ENCODE results near the gene PLG.
"Not testable (repeated sequence)": the region's sequence is repeated elsewhere in the genome, so short reads cannot be mapped to it uniquely, and the experiment has no call there.

The PLG gene

DNA sequence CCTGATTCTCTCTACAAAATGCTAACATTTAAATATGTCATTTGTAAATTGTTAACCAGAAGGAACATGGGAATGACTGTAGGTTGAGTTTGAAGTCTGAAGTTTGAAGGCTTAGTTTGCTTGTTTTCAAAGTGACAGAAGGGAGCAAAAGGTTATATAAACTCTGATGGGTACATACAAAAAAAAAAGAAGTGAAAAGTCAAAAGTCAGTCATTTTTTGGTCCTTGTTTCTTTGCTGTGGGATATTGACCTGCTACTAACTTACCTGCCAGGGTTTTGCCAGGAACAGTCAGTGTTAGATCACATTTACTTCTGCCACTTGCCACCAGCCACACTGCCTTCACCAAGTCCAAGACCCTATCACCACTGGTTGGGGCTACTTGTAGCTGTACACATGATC is 6.9 kb downstream of the PLG start:
- DNase-seq: not testable (repeated sequence)

DNA sequence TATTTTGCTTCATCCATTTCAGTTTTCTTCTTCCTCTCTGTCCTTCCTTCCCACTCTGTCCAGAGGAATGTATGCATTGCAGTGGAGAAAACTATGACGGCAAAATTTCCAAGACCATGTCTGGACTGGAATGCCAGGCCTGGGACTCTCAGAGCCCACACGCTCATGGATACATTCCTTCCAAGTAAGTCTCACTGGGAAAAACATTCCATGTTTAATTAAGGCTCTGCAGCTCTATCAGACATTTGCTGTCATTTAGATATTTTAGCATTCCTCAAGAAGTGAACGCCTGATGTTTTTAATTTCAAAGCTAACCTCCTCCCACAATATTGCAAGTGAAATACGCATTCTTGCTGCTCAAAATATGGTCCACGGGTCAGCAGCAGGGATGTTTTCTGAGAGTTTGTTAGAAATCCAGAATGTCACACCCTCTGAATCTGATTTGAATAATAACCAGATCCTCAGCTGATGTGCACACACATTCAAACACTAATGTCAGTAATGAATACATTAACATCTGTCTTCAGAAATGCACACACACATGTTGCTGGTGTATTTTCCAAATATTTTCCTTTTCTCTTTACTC is 12.8 kb downstream of the PLG start:
- no peak for DNase-seq

DNA sequence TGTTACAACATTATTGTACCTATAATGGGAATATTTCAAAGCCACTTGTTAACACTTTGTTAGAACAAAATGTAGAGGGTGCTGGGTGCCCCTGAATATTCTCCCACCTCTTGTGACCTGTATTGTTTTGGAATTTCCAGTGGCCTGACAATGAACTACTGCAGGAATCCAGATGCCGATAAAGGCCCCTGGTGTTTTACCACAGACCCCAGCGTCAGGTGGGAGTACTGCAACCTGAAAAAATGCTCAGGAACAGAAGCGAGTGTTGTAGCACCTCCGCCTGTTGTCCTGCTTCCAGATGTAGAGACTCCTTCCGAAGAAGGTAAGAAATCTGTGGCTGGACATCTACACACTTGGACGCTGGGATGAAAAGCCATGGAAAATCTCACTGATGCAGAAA is 28.9 kb downstream of the PLG start:
- no peak for DNase-seq

- peak; percentile 63 for DNase-seq
Measured at GRCh38 chr6:160733050-160733646, 31.1 kb downstream of the PLG start.

DNA sequence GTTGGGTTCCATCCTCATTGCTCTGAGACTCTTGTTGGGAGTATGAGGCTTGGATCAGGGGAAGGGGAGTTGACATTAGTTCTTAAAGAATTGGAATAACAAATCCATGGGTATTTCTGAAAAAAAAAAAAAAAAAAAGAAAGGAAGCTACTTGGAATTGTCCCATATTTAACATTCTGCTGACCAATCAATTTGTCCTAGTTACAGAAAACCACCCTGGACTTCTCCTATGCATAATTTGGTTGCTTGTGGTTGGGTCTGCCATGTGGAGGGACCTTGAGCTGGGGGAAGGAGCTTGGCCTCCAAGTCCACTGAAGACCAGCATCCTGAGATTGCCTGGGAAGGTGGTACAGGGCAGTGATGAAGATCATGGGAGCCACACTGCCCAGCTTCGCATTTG is 32.6 kb downstream of the PLG start:
- DNase-seq: no peak

GRCh38 chr6:160735523-160735922 is 33.5 kb downstream of the PLG start:
- DNase-seq: no peak

DNA sequence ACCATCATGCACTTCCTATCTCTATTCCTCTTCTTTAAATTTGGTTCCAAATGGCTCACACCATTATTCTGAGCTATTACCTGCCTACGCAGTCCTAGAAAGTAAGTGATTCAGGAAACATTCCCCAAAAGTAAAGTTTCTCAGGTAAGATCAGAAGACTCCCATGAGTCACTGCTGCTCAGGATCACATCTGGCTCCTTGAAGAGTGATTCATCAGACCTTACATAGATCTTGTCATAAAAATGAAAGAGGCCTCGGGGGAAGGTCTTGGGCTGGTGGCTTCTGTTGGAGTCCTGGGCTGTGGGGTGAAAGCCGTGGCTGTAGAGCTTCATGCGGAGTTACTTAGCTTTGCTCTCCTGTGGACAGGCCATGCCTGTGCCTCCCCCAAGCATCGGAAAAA is 35.9 kb downstream of the PLG start:
- DNase-seq: no peak

DNA sequence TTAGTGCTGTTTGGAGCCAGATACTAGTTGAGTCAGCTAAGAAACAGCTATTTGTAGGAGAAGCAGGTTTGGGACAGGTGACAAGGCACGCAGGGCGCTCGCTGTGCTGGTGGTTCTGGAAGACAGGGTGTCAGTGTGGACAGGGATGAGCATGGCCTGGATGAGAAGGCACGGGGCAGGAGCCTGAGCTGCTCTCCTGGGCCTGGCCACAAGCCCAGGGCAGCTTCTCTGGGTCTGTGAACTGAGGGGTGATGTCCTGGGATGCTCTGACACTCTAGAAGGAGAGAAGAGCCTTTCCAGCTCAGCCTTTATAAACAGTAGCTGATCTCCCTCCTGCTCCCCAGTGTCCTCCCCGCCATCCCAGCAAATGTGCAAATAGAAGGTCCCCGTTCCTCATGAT is 37.9 kb downstream of the PLG start:
- no peak for DNase-seq

GRCh38 chr6:160741012-160741411 is 39.0 kb downstream of the PLG start:
- DNase-seq: not testable (repeated sequence)

GRCh38 chr6:160742090-160742489 is 40.0 kb downstream of the PLG start:
- no peak for DNase-seq

DNA sequence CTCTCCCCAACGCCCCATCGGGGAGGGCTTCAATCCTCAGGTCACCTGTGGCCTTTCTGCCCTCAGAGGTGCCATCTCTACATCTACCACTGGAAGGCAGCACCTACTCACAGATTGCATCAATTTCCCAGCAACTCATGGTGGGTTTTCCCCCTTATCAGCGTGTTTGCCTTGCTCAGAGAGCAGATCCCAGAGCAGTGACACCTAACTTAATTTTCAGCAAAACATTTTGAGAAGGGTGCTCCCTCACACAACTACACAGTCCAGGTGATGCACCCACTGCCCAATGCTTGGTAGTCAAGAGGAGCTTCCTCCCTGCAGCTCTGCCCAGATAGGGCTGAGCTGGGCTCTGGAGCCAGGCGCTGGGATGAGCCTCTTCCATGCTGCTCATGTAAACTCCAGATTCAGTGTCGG is 48.2 kb downstream of the PLG start:
- DNase-seq: peak; percentile 19

- not testable (repeated sequence) for DNase-seq
Measured at GRCh38 chr6:160753211-160753610, 51.2 kb downstream of the PLG start.

DNA sequence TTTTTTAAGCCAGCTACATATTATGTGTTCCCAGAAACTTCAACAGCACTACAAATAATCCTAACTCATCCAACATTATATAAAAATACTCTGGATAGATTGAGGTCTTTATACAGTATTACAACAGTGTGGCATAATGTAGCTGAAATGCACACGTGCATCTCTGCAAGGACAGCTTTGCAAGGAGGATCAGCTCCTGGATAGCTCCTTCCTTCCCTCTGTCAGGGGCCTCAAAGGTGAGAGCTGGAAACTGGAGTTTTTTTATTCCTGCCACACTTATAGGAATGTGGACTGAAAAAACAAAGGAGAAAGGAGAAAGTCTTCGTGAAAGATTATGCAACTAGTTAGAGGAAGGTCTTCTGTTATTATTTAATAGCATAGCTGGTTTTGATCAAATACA is 53.1 kb downstream of the PLG start:
- no peak for DNase-seq

- DNase-seq: no peak
Measured at GRCh38 chr6:160756021-160756420, 54.0 kb downstream of the PLG start.

GRCh38 chr6:160756871-160757270 is 54.8 kb downstream of the PLG start:
- DNase-seq: no peak

GRCh38 chr6:160764847-160765246 is 62.8 kb downstream of the PLG start:
- DNase-seq: no peak

DNA sequence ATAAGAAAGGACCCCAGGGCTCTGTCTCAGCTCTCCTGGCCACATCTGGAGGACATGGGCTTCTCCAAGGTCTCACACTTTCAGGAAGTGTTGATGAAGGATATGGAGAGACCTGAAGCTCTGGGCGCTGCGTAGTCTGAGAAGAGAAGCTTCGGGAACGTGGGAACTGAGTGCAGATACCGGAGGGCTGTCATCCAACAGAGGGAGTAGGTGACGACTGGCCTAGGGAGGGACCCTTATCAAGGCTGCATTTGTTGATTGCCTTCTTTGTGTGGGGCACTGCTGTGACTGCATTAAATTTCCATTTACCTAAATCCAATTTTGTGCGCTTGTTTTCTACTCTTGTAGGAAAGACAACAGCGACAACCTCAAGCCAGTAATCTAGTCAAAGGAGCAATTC is 63.4 kb downstream of the PLG start:
- no peak for DNase-seq

DNA sequence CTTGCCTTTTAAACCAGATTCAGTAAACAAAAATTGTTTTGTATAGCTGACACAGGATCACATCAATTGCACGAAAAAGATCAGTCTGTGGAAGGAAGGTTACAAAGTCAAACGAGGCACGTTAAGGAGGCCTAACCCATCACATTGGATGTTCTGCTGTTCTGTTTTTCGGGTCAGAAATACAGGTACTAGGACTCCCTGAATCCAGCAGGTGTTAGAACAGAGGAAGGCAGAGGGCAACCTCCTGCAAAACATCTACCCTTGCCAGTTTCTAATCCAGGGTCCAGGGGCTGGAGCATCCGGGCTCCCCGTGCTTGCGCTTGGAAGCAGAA is 64.6 kb downstream of the PLG start:
- DNase-seq: peak; percentile 21

DNA sequence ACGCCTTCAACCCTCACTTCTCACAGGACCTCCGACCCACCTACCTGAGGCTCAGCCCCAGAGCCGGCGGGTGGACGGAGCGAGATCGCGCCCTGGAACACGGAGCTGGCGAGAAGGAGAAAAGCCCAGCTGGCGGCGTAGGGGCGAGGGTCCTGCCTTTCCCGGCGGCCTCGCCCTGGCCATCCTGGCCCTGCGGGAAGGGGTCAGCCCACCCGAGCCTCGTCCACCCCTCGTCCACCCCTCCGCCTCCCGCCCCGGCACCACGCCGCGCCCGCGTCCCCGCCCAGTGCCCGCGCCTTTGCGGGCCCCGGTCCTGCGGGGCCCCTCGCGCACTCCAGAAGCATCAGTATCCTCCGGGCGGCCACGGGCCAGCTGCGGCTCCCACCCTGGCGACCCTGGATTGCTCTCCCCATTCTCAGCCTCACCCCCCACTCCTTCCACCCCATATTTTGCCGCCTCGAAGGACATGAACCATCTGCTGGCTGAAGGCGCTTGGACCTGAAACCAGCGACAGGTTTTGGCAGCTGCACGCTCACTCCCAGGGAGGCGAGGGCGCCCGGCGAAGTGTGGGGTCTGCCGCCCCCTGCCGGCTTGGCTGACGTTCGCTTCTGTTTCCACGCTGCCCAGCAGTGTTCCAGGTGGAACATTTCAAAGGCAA is 65.1 kb downstream of the PLG start:
- DNase-seq: peak; percentile 75

DNA sequence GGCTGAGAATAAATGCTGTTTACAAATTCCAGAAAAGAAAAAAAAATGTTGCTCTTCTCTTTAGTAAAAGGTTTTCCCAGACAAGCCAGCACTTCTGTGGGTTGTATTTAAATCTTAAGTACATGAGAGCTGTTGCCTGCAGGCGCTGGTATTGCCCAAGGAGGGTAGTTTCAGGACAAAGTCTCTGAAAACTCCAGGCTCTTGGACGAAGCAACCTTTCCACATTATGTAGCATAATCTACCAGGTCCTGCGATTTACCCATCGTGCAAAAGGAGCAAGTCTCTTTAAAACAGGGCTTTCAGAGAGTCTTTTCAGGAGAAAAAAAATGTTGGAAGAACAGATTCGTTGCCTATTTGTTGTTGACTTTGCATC is 65.6 kb downstream of the PLG start:
- DNase-seq: no peak

DNA sequence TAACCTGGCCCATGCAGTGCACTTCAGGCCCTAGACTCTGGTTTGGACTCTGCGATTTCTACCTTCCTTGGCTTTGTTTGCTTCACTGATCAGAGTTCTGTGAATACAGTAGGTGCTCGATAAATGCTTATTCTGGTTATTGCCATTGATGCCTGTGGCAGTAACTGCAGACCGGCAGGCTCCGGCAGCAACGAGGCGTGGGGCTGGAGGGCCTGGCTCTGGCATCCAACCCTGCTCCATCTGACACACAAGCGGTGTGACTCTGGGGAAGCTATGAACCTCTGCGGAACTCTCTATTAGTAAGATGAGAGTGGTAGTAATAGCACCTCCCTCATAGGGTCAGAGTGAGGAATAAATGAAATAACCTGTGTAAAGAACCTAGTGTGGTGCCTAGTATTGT is 66.1 kb downstream of the PLG start:
- no peak for DNase-seq

GRCh38 chr6:160774399-160774798 is 72.4 kb downstream of the PLG start:
- DNase-seq: no peak

DNA sequence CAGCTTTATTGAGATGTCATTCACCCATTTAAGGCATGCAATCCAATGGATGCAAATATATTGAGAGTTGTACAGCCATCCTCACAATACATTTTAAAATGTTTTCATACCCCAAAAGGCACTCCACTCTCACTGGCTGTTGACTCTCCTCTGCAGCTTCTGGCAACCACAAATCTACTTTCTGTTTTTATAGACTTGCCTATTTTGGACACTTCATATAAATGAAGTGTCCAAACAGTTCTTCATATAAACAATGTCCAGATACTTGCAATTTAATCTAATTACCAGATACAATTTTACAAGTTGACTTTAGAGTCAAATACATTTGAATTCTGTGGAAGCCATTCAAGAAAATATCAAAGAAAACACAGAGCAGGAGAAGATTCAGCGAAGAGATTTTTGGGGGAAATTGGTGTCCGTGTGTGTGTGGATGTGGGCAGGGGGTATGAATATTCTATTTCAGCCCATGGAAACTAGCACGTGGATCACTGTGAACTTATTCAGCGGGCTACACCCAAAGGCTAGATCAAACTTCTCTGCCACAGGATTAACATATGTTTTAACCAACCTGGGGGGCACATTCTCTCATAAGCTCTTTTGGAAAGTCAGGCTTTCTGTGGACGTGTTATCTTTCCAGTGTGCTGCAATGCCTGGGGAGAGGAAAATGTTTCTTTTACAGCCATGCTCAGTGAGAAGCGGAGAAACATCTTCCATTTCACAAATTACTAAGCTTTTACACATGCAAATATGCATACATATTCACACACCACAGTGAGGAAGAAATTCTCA is 73.9 kb downstream of the PLG start:
- no peak for DNase-seq

DNA sequence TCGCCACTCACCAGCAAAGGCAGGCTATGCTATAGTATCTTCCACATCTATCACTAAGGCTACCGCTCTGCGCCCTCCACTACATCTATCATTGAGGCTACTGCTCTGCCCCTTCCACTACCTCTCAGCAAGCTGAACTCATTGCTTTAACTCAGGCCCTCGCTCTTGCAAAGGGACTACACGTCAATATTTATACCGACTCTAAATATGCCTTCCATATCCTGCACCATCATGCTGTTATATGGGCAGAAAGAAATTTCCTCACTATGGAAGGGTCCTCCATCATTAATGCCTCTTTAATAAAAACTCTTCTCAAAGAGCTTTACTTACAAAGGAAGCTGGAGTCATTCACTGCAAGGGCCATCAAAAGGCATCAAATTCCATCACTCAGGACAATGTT is 77.1 kb downstream of the PLG start:
- not testable (repeated sequence) for DNase-seq
